Stimulated activated CD4-positive, alpha-beta T cell treated with anti-CD3 and anti-CD28 coated beads, Interleukin-1b, Interleukin-23, amount 100 ng/mL, for 48 hours (primary cell): ENCODE data around the gene NCK2.

ENCODE experiments used
- DNase-seq: peaks from one replicate; pipeline ENCODE4 v3.0.0-alpha.2; 2020

The NCK2 gene

GRCh38 chr2:105857076-105857740, 112.5 kb downstream of the NCK2 start:
- no peak for DNase-seq

- DNase-seq = no peak
Measured at GRCh38 chr2:105858868-105859693, 114.4 kb downstream of the NCK2 start.

- no peak for DNase-seq
Measured at GRCh38 chr2:105859694-105859951, 114.9 kb downstream of the NCK2 start.

- DNase-seq = no peak
Measured at GRCh38 chr2:105860567-105860966, 115.9 kb downstream of the NCK2 start.

- DNase-seq = no peak
Measured at GRCh38 chr2:105861200-105861599, 116.5 kb downstream of the NCK2 start.

- no peak for DNase-seq
Measured at GRCh38 chr2:105862843-105863242, 118.1 kb downstream of the NCK2 start.

- no peak for DNase-seq
Measured at GRCh38 chr2:105864262-105864661, 119.5 kb downstream of the NCK2 start.

- DNase-seq = no peak
Measured at GRCh38 chr2:105865222-105865913, 120.7 kb downstream of the NCK2 start.

- no peak for DNase-seq
Measured at GRCh38 chr2:105866216-105867185, 121.8 kb downstream of the NCK2 start.

- no peak for DNase-seq
Measured at GRCh38 chr2:105867587-105867986, 122.9 kb downstream of the NCK2 start.

GRCh38 chr2:105868060-105868459, 123.3 kb downstream of the NCK2 start:
- no peak for DNase-seq

GRCh38 chr2:105869341-105869740, 124.6 kb downstream of the NCK2 start:
- no peak for DNase-seq

GRCh38 chr2:105870062-105870461, 125.3 kb downstream of the NCK2 start:
- no peak for DNase-seq

GRCh38 chr2:105870858-105871257, 126.1 kb downstream of the NCK2 start:
- no peak for DNase-seq

- no peak for DNase-seq
Measured at GRCh38 chr2:105872142-105872728, 127.5 kb downstream of the NCK2 start.

- DNase-seq = no peak
Measured at GRCh38 chr2:105872830-105873229, 128.1 kb downstream of the NCK2 start.

GRCh38 chr2:105873281-105873680, 128.6 kb downstream of the NCK2 start:
- no peak for DNase-seq

- DNase-seq = peak; percentile 73
Measured at GRCh38 chr2:105873721-105874120, 129.0 kb downstream of the NCK2 start.

- DNase-seq = no peak
Measured at GRCh38 chr2:105874466-105874865, 129.8 kb downstream of the NCK2 start.

GRCh38 chr2:105875241-105875640, 130.5 kb downstream of the NCK2 start:
- no peak for DNase-seq

- DNase-seq = no peak
Measured at GRCh38 chr2:105876191-105876590, 131.5 kb downstream of the NCK2 start.

- DNase-seq = no peak
Measured at GRCh38 chr2:105877945-105878344, 133.2 kb downstream of the NCK2 start.
